ENCODE measurements around the gene LDAF1. TPM values are rescaled to one million over a fixed set of nuclear protein-coding genes. Genes with fewer than 3 reads are reported as not detected.

Gene LDAF1
- total RNA-seq, 1 experiment from 2014 or later: 11.5 TPM

- no peaks in the 10 kb centered on the region for H3K9me3 ChIP-seq (ENCODE audit: low read length)
- ATAC-seq (no peak), DNase-seq (no peak)
- intact Hi-C loops (cut with micrococcal nuclease): no loop called here
- no peaks in the 10 kb centered on the region for H3F3A ChIP-seq (ENCODE audit: low read length, unreplicated experiment)
- no peaks in the 10 kb centered on the region for H3K4me1 ChIP-seq (ENCODE audit: insufficient read depth, low read length)
- no peaks in the 10 kb centered on the region for H3K9me2 ChIP-seq (replicated peaks; ENCODE audit: low read length)
- POLR2A ChIA-PET (ENCODE audit: unreplicated experiment): no interaction called here
- H3K9ac ChIP-seq (ENCODE audit: low read length): no peak overlapping the region
- H3K79me2 ChIP-seq (ENCODE audit: low read length): no peaks in the 10 kb centered on the region
- no peak overlapping the region for H2AFZ ChIP-seq (ENCODE audit: low read length)
- no peak overlapping the region for H3K4me2 ChIP-seq (ENCODE audit: low read length)
- H3K36me3 ChIP-seq (ENCODE audit: low read depth, low read length): no peaks in the 10 kb centered on the region
- CTCF ChIA-PET: no interaction called here
- no TSS peak for BruUV-seq (replicated peaks)
- H4K20me1 ChIP-seq (ENCODE audit: low read length): no peaks in the 10 kb centered on the region
- H3K4me3 ChIP-seq (ENCODE audit: low read length): no peak overlapping the region
- no peak for TF ChIP-seq EZH2 (IDR thresholded peaks at IDR 0.05; ENCODE audit: low read length, unreplicated experiment)
- no peak for TF ChIP-seq EZH2phosphoT487 (IDR thresholded peaks at IDR 0.05; ENCODE audit: borderline replicate concordance, low read length)
- no peak for TF ChIP-seq CTCF (conservative IDR thresholded peaks at IDR 0.05; ENCODE audit: low read depth, low read length)
- peaks cover 8% of the 10 kb centered on the region for H3K27me3 ChIP-seq (ENCODE audit: low read length)
- H3K27ac ChIP-seq (ENCODE audit: low read length): no peak overlapping the region
These were observed 50.2 kb downstream of the LDAF1 start for GRCh38 chr16:21208446-21209230.

- no peaks in the 10 kb centered on the region for H3K79me2 ChIP-seq (ENCODE audit: low read length)
- H3F3A ChIP-seq (ENCODE audit: low read length, unreplicated experiment): no peaks in the 10 kb centered on the region
- POLR2A ChIA-PET (ENCODE audit: unreplicated experiment): no interaction called here
- no peak within 1 kb of the TSS for H2AFZ ChIP-seq (ENCODE audit: low read length)
- H3K27ac ChIP-seq (ENCODE audit: low read length): no peak within 1 kb of the TSS
- no peaks in the 10 kb centered on the region for H3K9me3 ChIP-seq (ENCODE audit: low read length)
- H3K9me2 ChIP-seq (replicated peaks; ENCODE audit: low read length): no peaks in the 10 kb centered on the region
- H3K4me3 ChIP-seq (ENCODE audit: low read length): no peak within 1 kb of the TSS
- H3K4me1 ChIP-seq (ENCODE audit: insufficient read depth, low read length): no peaks in the 10 kb centered on the region
- no peak within 1 kb of the TSS for H3K4me2 ChIP-seq (ENCODE audit: low read length)
- no peaks in the 10 kb centered on the region for H3K36me3 ChIP-seq (ENCODE audit: low read depth, low read length)
- H3K9ac ChIP-seq (ENCODE audit: low read length): no peak within 1 kb of the TSS
- ATAC-seq: no peak
- H3K27me3 ChIP-seq (ENCODE audit: low read length): peaks cover 10% of the 10 kb centered on the region
- no peak for DNase-seq
- TF ChIP-seq EZH2phosphoT487 (IDR thresholded peaks at IDR 0.05; ENCODE audit: borderline replicate concordance, low read length) (no peak), CTCF (conservative IDR thresholded peaks at IDR 0.05; ENCODE audit: low read depth, low read length) (no peak), EZH2 (IDR thresholded peaks at IDR 0.05; ENCODE audit: low read length, unreplicated experiment) (no peak)
- intact Hi-C loops (cut with micrococcal nuclease): no loop called here
- CTCF ChIA-PET: no interaction called here
- no peaks in the 10 kb centered on the region for H4K20me1 ChIP-seq (ENCODE audit: low read length)
- no TSS peak for BruUV-seq (replicated peaks)
These were observed 53.0 kb downstream of the LDAF1 start, which contains the start of gene ZP2 for GRCh38 chr16:21211486-21211885. TSS of gene ZP2 (minus strand) at chr16:21211574. CDS start at chr16:21211547, 27 bp downstream.

- intact Hi-C loops (cut with micrococcal nuclease): no loop called here
- Histone ChIP-seq H3K9me2 (replicated peaks; ENCODE audit: low read length) (no peaks in the 10 kb centered on the region), H3F3A (ENCODE audit: low read length, unreplicated experiment) (no peaks in the 10 kb centered on the region), H2AFZ (ENCODE audit: low read length) (no peak overlapping the region), H3K9ac (ENCODE audit: low read length) (no peak overlapping the region), H3K27ac (ENCODE audit: low read length) (no peak overlapping the region), H3K4me3 (ENCODE audit: low read length) (no peak overlapping the region), H3K4me1 (ENCODE audit: insufficient read depth, low read length) (no peaks in the 10 kb centered on the region), H3K4me2 (ENCODE audit: low read length) (no peak overlapping the region), H3K27me3 (ENCODE audit: low read length) (peaks cover 3% of the 10 kb centered on the region), H4K20me1 (ENCODE audit: low read length) (no peaks in the 10 kb centered on the region), H3K79me2 (ENCODE audit: low read length) (no peaks in the 10 kb centered on the region), H3K9me3 (ENCODE audit: low read length) (no peaks in the 10 kb centered on the region), H3K36me3 (ENCODE audit: low read depth, low read length) (no peaks in the 10 kb centered on the region)
- ChIA-PET POLR2A (ENCODE audit: unreplicated experiment) (no interaction called here), CTCF (no interaction called here)
- ATAC-seq (no peak), DNase-seq (no peak)
- no TSS peak for BruUV-seq (replicated peaks)
- TF ChIP-seq EZH2 (IDR thresholded peaks at IDR 0.05; ENCODE audit: low read length, unreplicated experiment) (no peak), CTCF (conservative IDR thresholded peaks at IDR 0.05; ENCODE audit: low read depth, low read length) (no peak), EZH2phosphoT487 (IDR thresholded peaks at IDR 0.05; ENCODE audit: borderline replicate concordance, low read length) (no peak)
These were observed 55.6 kb downstream of the LDAF1 start for GRCh38 chr16:21214086-21214485.
